Retinal pigment epithelial cell (primary cell): ENCODE measurements around the gene HS6ST1.

Experiments used
- DNase-seq: peaks from one replicate; pipeline ENCODE4 v3.0.0-alpha.2; 2010; ENCODE audit warnings: low read depth
- H3K4me3 ChIP-seq: 2 replicates; pipeline ENCODE4 v1.5.1; 2011; ENCODE audit warnings: mild to moderate bottlenecking, low read length, control low read depth, moderate library complexity
- TF ChIP-seq, protein P1 (sequence below): conservative IDR thresholded peaks from 2 replicates; pipeline ENCODE4 v1.5.1; 2011; ENCODE audit warnings: low read depth, low read length, control low read depth, inconsistent platforms

HS6ST1 gene

DNA sequence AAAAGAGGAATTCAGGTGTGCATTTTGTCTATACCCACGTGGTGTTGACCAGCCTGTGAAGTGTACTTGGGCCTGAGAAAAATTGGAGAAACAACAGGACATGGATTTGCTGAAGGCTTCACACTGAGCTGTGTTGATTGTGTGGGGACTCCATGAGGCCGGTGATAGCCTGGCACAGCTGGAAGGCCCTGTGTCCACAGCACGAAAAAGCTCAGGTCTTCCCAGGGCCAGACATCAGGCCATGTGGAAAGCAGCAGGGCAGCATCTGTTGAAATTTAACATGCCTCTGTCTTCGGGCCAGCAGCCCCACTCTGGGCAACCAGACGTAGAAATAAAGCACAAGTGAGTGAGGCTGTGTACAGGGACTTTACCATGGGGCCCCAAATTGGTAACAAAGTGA is 84.1 kb downstream of the HS6ST1 start:
- TF ChIP-seq, protein P1, sequence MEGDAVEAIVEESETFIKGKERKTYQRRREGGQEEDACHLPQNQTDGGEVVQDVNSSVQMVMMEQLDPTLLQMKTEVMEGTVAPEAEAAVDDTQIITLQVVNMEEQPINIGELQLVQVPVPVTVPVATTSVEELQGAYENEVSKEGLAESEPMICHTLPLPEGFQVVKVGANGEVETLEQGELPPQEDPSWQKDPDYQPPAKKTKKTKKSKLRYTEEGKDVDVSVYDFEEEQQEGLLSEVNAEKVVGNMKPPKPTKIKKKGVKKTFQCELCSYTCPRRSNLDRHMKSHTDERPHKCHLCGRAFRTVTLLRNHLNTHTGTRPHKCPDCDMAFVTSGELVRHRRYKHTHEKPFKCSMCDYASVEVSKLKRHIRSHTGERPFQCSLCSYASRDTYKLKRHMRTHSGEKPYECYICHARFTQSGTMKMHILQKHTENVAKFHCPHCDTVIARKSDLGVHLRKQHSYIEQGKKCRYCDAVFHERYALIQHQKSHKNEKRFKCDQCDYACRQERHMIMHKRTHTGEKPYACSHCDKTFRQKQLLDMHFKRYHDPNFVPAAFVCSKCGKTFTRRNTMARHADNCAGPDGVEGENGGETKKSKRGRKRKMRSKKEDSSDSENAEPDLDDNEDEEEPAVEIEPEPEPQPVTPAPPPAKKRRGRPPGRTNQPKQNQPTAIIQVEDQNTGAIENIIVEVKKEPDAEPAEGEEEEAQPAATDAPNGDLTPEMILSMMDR, result no peak
- no peak for DNase-seq
- no peak overlapping the region for H3K4me3 ChIP-seq

DNA sequence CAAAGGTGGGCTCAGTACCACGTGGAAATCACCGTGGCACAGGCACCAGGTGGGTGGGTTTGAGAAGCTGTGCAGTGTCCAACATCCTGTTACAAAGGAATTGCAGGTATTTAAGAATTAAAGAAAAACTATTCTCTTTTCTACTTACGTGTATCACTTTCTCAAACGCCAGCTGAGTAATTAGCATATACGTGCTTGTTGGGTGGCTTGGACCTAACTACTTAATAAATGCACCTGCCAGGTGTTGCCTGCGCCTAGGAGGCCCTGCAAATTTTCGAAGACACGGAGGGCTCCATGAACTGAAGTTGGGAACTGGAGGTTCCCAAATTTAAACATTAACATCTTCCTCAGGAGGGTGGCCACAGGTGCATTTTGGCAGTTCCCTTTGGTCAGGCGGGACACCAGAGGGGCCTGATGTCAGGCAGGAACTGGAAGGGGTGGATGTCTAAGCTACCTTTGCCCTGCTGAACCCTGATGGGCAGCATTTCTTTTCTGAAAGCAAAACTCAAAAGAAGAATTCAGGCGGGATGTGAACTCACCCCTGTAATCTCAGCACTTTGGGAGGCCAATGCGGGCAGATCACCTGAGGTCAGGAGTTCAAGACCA is 84.8 kb downstream of the HS6ST1 start:
- H3K4me3 ChIP-seq, result peak overlapping the region; percentile 70
- no peak for DNase-seq
- TF ChIP-seq, protein P1, result no peak

DNA sequence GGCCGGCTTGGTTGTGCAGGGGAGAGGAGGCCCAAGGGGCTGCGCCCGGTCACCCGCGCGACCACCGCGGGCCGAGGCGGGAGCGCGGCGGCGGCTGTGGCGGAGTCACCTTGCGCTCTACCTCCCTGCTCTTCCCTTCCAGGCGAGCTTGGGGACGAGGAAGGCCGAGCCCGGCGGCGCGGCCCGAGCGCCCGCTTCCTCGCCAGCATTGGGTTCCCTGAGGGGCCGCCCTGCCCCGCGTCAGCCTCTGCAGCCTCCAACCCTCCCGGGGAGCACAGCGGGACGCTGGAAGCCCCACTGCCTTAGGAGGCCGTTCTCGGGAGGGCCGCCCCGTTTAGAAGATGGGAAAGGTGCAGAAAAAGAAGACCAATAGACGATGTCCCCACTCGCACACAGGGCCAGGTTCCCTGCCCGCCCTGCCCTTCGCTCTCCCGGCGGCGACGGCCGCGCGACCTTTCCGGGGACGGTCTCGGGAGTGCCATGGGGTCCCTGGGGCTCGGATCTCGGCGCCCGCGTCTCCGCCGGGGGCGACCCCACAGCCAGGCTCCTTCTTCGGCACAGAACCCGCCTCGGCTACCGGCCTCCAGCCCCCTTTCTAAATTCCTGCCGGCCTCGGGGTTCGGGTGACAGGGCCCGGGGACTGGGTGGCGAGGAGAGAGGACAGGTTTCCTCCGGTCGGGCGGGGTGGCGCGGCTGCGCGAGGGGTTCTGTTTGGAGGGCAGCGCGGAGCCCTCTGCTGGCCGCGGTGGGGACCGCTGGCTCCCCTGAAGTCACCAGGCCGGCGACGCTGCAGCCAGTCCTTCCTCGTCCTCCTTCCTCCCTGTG is 85.5 kb downstream of the HS6ST1 start:
- TF ChIP-seq, protein P1, result peak; percentile 89
- H3K4me3 ChIP-seq, result peak overlapping the region; percentile 70
- DNase-seq, result peak; percentile 29

DNA sequence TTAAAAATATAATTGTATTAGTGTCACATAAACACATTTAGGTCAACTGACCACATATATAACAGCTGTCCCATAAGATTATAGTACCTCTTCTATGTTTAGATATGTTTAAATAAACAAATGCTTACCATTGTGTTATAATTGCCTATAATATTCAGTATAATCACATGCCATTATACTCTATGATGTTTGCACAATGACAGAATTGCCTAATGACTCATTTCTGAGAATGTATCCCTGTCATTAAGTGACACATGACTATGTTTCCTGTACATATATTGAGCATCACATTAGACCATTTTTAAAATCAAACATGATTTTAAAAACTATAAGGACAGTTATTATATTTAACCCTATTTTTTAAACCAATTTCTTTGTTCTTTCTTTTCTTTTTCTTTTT is 89.8 kb downstream of the HS6ST1 start:
- no peak for DNase-seq
- H3K4me3 ChIP-seq, result no peak overlapping the region
- TF ChIP-seq, protein P1, result no peak

DNA sequence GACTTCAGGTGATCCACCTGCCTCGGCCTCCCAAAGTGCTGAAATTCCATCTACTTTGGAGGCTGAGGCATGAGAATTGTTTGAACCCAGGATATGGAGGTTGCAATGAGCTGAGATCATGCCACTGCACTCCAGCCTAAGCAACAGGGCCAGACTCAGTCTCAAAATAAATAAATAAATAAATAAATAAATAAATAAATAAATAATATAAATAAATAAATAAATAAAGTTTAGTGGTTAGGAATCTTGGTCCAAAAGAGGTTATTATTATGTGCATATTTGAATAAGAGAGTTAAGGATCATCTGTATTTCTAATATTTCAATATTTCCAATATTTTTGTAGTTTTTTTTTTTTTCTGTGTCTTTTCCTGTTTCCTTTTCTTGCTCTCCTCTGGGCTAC is 90.8 kb downstream of the HS6ST1 start:
- H3K4me3 ChIP-seq, result no peak overlapping the region
- no peak for DNase-seq
- TF ChIP-seq, protein P1, result no peak

DNA sequence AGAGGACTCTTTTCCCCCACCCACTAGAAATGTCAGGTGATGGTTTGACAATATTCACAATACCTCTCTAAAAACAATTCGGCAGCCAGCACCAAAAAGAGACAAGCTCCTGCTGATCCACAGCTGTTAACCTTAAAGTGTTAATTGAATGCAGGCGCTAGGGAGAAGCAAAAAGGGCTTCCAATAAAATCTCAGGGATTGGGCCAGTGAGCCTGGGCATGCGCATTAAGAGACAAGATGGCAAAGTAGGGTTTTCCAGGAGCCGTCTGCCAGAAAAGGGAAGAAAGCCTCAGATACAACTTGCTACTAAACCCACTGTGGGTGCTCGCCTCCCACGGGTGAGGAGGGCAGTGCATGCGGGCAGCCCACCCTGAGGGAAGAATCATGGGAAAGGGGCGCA is 98.8 kb downstream of the HS6ST1 start:
- H3K4me3 ChIP-seq, result no peak overlapping the region
- TF ChIP-seq, protein P1, result no peak
- DNase-seq, result no peak

DNA sequence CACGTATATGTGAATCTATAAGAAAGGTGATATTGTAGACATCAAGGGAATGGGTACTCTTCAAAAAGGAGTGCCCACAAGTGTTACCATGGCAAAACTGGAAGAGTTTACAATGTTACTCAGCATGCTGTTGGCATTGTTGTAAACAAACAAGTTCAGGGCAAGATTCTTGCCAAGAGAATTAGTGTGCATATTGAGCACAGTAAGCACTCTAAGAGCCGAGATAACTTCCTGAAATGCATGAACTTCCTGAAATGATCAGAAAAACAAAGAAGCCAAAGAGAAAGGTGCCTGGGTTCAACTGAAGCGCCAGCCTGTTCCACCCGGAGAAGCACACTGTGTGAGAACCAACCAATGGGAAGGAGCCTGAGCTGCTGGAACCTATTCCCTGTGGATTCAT is 101.0 kb downstream of the HS6ST1 start:
- TF ChIP-seq, protein P1, result no peak
- DNase-seq, result no peak
- no peak overlapping the region for H3K4me3 ChIP-seq
